Measurements from ENCODE around the gene ARL11. TPM values are rescaled to one million over a fixed set of nuclear protein-coding genes. Genes with fewer than 3 reads are reported as not detected.

Gene ARL11
- total and polyA plus RNA-seq, 2 of the 4 experiments (the other 2 are of a cell fraction): not detected

Other genes starting within 250 kb of the ARL11 start
- gene CAB39L, start 184.4 kb upstream of the ARL11 start, total RNA-seq (2012; rRNA removed): 16.7 and 21.9 TPM in 2 replicates
- gene CAB39L, start 184.4 kb upstream of the ARL11 start, polyA plus RNA-seq (2012; rRNA removed): 6.6 and 8.5 TPM in 2 replicates
- 5.7 and 8.6 TPM in 2 replicates for gene SETDB2, start 184.2 kb upstream of the ARL11 start, total RNA-seq (2012; rRNA removed)
- 2.9 and 4.3 TPM in 2 replicates for gene SETDB2, start 184.2 kb upstream of the ARL11 start, polyA plus RNA-seq (2012; rRNA removed)
- gene PHF11, start 132.6 kb upstream of the ARL11 start, total RNA-seq (2012; rRNA removed): 3.9 and 6.7 TPM in 2 replicates
- 12.2 and 15.4 TPM in 2 replicates for gene PHF11, start 132.6 kb upstream of the ARL11 start, polyA plus RNA-seq (2012; rRNA removed)
- gene RCBTB1, start 42.9 kb upstream of the ARL11 start, total RNA-seq (2012; rRNA removed): 11.3 and 16.1 TPM in 2 replicates
- gene RCBTB1, start 42.9 kb upstream of the ARL11 start, polyA plus RNA-seq (2012; rRNA removed): 9.5 and 11.6 TPM in 2 replicates
- 57.9 and 78.6 TPM in 2 replicates for gene EBPL, start 63.0 kb downstream of the ARL11 start, total RNA-seq (2012; rRNA removed)
- gene EBPL, start 63.0 kb downstream of the ARL11 start, polyA plus RNA-seq (2012; rRNA removed): 65.3 and 71.1 TPM in 2 replicates
- 48.6 and 63.6 TPM in 2 replicates for gene KPNA3, start 164.2 kb downstream of the ARL11 start, total RNA-seq (2012; rRNA removed)
- 21.1 and 25.3 TPM in 2 replicates for gene KPNA3, start 164.2 kb downstream of the ARL11 start, polyA plus RNA-seq (2012; rRNA removed)